OCI-LY3 (cell line): ENCODE data around the gene EPHA1.
"Not testable (repeated sequence)": the region's sequence is repeated elsewhere in the genome, so short reads cannot be mapped to it uniquely, and the experiment has no call there.

ENCODE experiments used
- H2AFZ ChIP-seq: fragments of 200-600, 300-600 bp; shearing (Covaris generic); 2 replicates; pipeline ENCODE4 v1.6.0; 2014; ENCODE audit warnings: antibody characterized with exemption, low read depth, low read length
- H3K27ac ChIP-seq: fragments of 200-600, 300-600 bp; sonication (generic); 2 replicates; pipeline ENCODE4 v1.5.1; 2014; ENCODE audit warnings: mild to moderate bottlenecking, low read length, moderate library complexity, mixed read lengths
- H3K27me3 ChIP-seq: fragments of 200-600, 300-600 bp; sonication (generic); 2 replicates; pipeline ENCODE4 v1.6.1; 2014; ENCODE audit warnings: low read depth, low read length, mixed read lengths
- H3K36me3 ChIP-seq: fragments of 200-600, 300-600 bp; sonication (generic); replicated peaks from 2 replicates; pipeline ENCODE3; 2014; ENCODE audit warnings: low read depth, low read length, mixed read lengths
- H3K4me1 ChIP-seq: fragments of 300-600, 200-600 bp; sonication (generic); 2 replicates; pipeline ENCODE4 v1.6.1; 2014; ENCODE audit warnings: low read length, mixed read lengths
- H3K4me2 ChIP-seq: fragments of 200-600, 300-600 bp; sonication (generic); 2 replicates; pipeline ENCODE4 v1.6.1; 2014; ENCODE audit warnings: low read length, mixed read lengths
- H3K4me3 ChIP-seq: fragments of 300-600, 200-600 bp; sonication (generic); 2 replicates; pipeline ENCODE4 v1.5.1; 2014; ENCODE audit warnings: antibody characterized with exemption, mild to moderate bottlenecking, low read length, moderate library complexity
- H3K79me2 ChIP-seq: fragments of 300-600, 200-600 bp; shearing (Covaris generic); 2 replicates; pipeline ENCODE4 v1.6.1; 2014; ENCODE audit warnings: mild to moderate bottlenecking, low read length, mixed read lengths
- H3K9ac ChIP-seq: fragments of 300-600, 200-600 bp; shearing (Covaris generic); 2 replicates; pipeline ENCODE4 v1.6.0; 2014; ENCODE audit warnings: mild to moderate bottlenecking, low read length, moderate library complexity
- H3K9me3 ChIP-seq: fragments of 200-600, 300-600 bp; shearing (Covaris generic); 2 replicates; pipeline ENCODE4 v1.6.1; 2014; ENCODE audit warnings: low read length, mixed read lengths; ENCODE audit not compliant: insufficient read depth
- H4K20me1 ChIP-seq: fragments of 200-600, 300-600 bp; sonication (generic); 2 replicates; pipeline ENCODE4 v1.6.1; 2016; ENCODE audit warnings: low read length, mixed read lengths; ENCODE audit not compliant: insufficient read depth
- CTCF ChIP-seq: fragments of 200-600, 300-600 bp; sonication (generic); IDR thresholded peaks from 2 replicates; pipeline ENCODE4 v1.5.1; 2014; ENCODE audit warnings: antibody characterized with exemption, low read length, low read depth
- EZH2phosphoT487 ChIP-seq: fragments of 200-600 bp; shearing (Covaris generic); IDR thresholded peaks from 2 replicates; pipeline ENCODE4 v1.6.1; 2018; ENCODE audit warnings: antibody characterized with exemption, mixed run types, low read depth

EPHA1 gene

GRCh38 chr7:143392875-143393266 lies 15.8 kb downstream of the EPHA1 start:
- Histone ChIP-seq H3K4me3 (no peak overlapping the region), H3K9me3 (no peaks in the 10 kb centered on the region), H4K20me1 (0 out of 2 replicates have a peak, but pooled peaks cover 4% of the 10 kb centered on the region), H3K4me2 (no peak overlapping the region), H3K4me1 (no peaks in the 10 kb centered on the region), H3K79me2 (no peaks in the 10 kb centered on the region), H3K9ac (no peak overlapping the region), H3K27me3 (0 out of 2 replicates have a peak, but pooled peaks cover 3% of the 10 kb centered on the region), H2AFZ (no peak overlapping the region), H3K27ac (no peak overlapping the region), H3K36me3 (peaks cover 20% of the 10 kb centered on the region)
- TF ChIP-seq CTCF (no peak), EZH2phosphoT487 (no peak)

GRCh38 chr7:143392427-143392826 lies 16.2 kb downstream of the EPHA1 start:
- not testable (repeated sequence) for H2AFZ ChIP-seq, H3K4me1 ChIP-seq, H3K4me3 ChIP-seq, H3K27me3 ChIP-seq, H3K79me2 ChIP-seq, H3K4me2 ChIP-seq, H4K20me1 ChIP-seq, H3K9me3 ChIP-seq, H3K27ac ChIP-seq, H3K9ac ChIP-seq
- H3K36me3 ChIP-seq, result peaks cover 20% of the 10 kb centered on the region

GRCh38 chr7:143391462-143392404 lies 16.9 kb downstream of the EPHA1 start:
- 0 out of 2 replicates have a peak, but pooled peaks cover 14% of the 10 kb centered on the region for H4K20me1 ChIP-seq
- H3K27me3 ChIP-seq, result no peaks in the 10 kb centered on the region
- H3K79me2 ChIP-seq, result no peaks in the 10 kb centered on the region
- no peaks in the 10 kb centered on the region for H3K4me1 ChIP-seq
- H3K9ac ChIP-seq, result no peak overlapping the region
- H3K9me3 ChIP-seq, result no peaks in the 10 kb centered on the region
- H3K4me2 ChIP-seq, result no peak overlapping the region
- peaks cover 20% of the 10 kb centered on the region for H3K36me3 ChIP-seq
- no peak overlapping the region for H3K27ac ChIP-seq
- TF ChIP-seq EZH2phosphoT487 (no peak), CTCF (no peak)
- H2AFZ ChIP-seq, result no peak overlapping the region
- H3K4me3 ChIP-seq, result no peak overlapping the region

- H3K27me3 ChIP-seq, result no peaks in the 10 kb centered on the region
- H3K36me3 ChIP-seq, result peaks cover 20% of the 10 kb centered on the region
- no peaks in the 10 kb centered on the region for H3K79me2 ChIP-seq
- peaks cover 20% of the 10 kb centered on the region for H4K20me1 ChIP-seq
- no peak overlapping the region for H3K9ac ChIP-seq
- H3K4me3 ChIP-seq, result no peak overlapping the region
- H3K9me3 ChIP-seq, result no peaks in the 10 kb centered on the region
- TF ChIP-seq CTCF (no peak), EZH2phosphoT487 (no peak)
- no peak overlapping the region for H3K27ac ChIP-seq
- no peak overlapping the region for H3K4me2 ChIP-seq
- no peak overlapping the region for H2AFZ ChIP-seq
- no peaks in the 10 kb centered on the region for H3K4me1 ChIP-seq
These were observed 17.8 kb downstream of the EPHA1 start for GRCh38 chr7:143390773-143391317.
